Lower lobe of right lung (tissue), 2 donors: ENCODE data around the gene SIM1. TPM values are rescaled to one million over a fixed set of nuclear protein-coding genes. Genes with fewer than 3 reads are reported as not detected.

Experiments
- ATAC-seq, 2 donors: fragments of 200-7000 bp; cut with Tn5 transposase; one replicate each; pipeline ENCODE4 v1.9.1; 2020 to 2022; ENCODE audit warnings: mild to moderate bottlenecking in 2 of 2, moderate library complexity in 2 of 2
- DNase-seq: peaks from one replicate; pipeline ENCODE4 v3.0.0-alpha.2; 2020
- H3K27ac ChIP-seq: fragments of 200-600 bp; one replicate; pipeline ENCODE4 v1.8.0; 2022
- H3K27me3 ChIP-seq: fragments of 200-600 bp; one replicate; pipeline ENCODE4 v1.8.0; 2022; ENCODE audit warnings: low read depth
- H3K36me3 ChIP-seq: fragments of 200-600 bp; one replicate; pipeline ENCODE4 v1.8.0; 2022; ENCODE audit warnings: mild to moderate bottlenecking
- H3K4me1 ChIP-seq: fragments of 200-600 bp; one replicate; pipeline ENCODE4 v1.8.0; 2022
- H3K4me3 ChIP-seq: fragments of 200-600 bp; one replicate; pipeline ENCODE4 v1.8.0; 2022; ENCODE audit warnings: mild to moderate bottlenecking
- H3K9me3 ChIP-seq: fragments of 200-600 bp; one replicate; pipeline ENCODE4 v1.8.0; 2022
- intact Hi-C: fragments of 100-400 bp; cut with DNase I; formaldehyde crosslinking; loops from one replicate; pipeline ENCODE4 v1.11.0; 2022
- total RNA-seq: library from RNA; stranded (reverse); fragmentation: NEBNext Ultra II Directional; extraction: Animal tissue kit (Norgen Biotek cat#: 25700); gene quantifications from one replicate; pipeline ENCODE4 v1.2.1, GENCODE V29; 2021
- TF ChIP-seq, protein P1 (sequence below): fragments of 200-600 bp; IDR thresholded peaks from one replicate; pipeline ENCODE4 v1.8.0; 2022; ENCODE audit warnings: antibody characterized with exemption, mild to moderate bottlenecking
- donor health status: DM: no; HTN: yes; CAD: no; lungs with severe emphysema.

Gene SIM1
- total RNA-seq, 1 donor from 2014 or later = not detected

DNA sequence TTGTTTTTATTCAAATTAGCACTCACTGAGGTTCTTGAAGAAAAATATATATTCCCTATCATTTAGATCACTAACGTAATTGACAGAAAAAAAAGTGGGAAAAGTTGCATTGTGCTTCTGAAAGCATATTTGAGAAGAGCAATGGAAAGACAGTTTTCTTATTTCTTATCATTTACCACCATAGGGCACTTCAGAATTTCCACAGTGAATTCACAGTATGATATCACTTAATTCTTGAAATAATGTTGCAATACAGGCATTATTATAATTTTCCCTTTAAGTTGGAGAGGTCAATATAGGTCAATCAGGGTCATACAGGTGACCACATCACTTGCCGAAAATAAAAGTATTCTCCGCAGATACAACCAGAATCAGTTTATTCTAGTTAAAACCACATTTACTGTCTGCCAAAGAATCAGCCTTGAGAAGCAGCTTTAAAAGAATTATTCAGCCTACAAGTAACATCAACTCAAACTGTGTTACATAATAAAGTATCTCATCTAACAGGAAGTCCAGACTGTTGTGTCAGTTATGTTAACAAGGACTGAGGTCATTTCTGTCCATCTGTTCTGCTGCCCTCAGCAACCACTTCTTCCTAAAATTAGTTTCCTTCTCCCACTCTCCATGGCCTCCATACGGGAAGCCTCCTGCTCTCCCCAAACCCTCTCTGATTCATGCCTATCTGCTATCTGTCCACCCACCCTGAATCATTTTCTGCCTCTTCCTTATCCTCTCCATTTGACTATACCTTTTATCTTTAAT, 121.2 kb downstream of the SIM1 start:
- ATAC-seq = no peak
- Histone ChIP-seq H3K27ac (no peak overlapping the region), H3K4me3 (no peak overlapping the region), H3K36me3 (no peaks in the 10 kb centered on the region), H3K9me3 (no peaks in the 10 kb centered on the region), H3K27me3 (no peaks in the 10 kb centered on the region), H3K4me1 (no peaks in the 10 kb centered on the region)
- intact Hi-C loops = no loop called here
- TF ChIP-seq, protein P1, sequence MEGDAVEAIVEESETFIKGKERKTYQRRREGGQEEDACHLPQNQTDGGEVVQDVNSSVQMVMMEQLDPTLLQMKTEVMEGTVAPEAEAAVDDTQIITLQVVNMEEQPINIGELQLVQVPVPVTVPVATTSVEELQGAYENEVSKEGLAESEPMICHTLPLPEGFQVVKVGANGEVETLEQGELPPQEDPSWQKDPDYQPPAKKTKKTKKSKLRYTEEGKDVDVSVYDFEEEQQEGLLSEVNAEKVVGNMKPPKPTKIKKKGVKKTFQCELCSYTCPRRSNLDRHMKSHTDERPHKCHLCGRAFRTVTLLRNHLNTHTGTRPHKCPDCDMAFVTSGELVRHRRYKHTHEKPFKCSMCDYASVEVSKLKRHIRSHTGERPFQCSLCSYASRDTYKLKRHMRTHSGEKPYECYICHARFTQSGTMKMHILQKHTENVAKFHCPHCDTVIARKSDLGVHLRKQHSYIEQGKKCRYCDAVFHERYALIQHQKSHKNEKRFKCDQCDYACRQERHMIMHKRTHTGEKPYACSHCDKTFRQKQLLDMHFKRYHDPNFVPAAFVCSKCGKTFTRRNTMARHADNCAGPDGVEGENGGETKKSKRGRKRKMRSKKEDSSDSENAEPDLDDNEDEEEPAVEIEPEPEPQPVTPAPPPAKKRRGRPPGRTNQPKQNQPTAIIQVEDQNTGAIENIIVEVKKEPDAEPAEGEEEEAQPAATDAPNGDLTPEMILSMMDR = no peak
- DNase-seq = no peak

DNA sequence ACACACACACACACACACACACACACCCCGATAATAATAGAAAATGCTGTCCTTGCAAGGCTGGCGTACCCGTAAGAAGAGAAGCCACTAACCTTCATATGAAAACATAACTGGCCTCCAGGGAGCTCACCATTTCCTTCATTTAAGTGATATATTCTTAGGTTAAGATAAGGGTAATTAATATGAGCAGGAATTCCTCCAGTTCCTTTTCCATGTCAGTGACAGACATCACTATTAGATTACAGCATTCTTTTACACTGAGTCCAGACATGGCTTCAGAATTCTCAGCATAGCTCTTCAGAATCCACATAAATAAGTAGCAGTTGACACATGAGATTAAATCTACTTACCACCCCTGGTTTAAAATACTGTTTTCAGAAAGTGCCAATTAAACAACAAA, 121.9 kb downstream of the SIM1 start:
- no peaks in the 10 kb centered on the region for H3K4me1 ChIP-seq
- H3K36me3 ChIP-seq = no peaks in the 10 kb centered on the region
- TF ChIP-seq, protein P1 = no peak
- H3K27me3 ChIP-seq = no peaks in the 10 kb centered on the region
- H3K9me3 ChIP-seq = no peaks in the 10 kb centered on the region
- intact Hi-C loops = no loop called here
- no peak for DNase-seq
- H3K4me3 ChIP-seq = no peak overlapping the region
- no peak for ATAC-seq
- no peak overlapping the region for H3K27ac ChIP-seq

DNA sequence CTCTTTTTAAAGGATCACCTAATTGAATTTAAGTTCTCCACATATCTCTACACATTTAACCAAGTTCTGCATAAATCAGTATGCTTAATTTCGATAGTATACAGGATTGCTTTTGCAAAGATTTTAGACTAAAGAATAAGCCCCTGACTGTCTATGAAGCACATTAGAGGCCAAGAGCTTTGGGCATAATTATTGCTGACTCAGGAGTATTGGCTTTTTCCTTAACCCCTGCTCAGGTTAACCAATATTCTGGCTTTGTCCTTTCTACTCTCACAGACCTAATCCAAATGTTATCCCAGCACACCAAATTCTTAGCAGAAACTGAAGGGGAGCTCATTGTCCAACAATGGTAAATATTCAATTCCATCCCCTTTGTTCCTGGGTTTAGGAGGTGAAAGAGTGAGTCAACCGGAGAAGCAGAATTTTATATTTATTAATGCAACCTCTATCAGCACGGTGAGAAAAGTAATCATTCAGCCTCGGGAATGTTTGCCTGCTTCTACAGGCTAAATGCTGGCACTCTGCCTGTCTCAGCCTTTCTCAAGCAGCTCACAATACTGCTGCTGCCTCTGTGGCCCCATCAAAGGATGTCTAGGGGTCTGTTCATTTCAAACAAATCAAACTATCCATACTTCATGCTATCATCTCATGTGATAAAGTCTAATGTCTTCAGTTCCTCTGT, 125.0 kb downstream of the SIM1 start:
- H3K27ac ChIP-seq = no peak overlapping the region
- intact Hi-C loops = no loop called here
- no peaks in the 10 kb centered on the region for H3K4me1 ChIP-seq
- ATAC-seq (no peak), DNase-seq (no peak)
- H3K4me3 ChIP-seq = no peak overlapping the region
- H3K9me3 ChIP-seq = no peaks in the 10 kb centered on the region
- H3K27me3 ChIP-seq = no peaks in the 10 kb centered on the region
- no peaks in the 10 kb centered on the region for H3K36me3 ChIP-seq
- TF ChIP-seq, protein P1 = no peak

DNA sequence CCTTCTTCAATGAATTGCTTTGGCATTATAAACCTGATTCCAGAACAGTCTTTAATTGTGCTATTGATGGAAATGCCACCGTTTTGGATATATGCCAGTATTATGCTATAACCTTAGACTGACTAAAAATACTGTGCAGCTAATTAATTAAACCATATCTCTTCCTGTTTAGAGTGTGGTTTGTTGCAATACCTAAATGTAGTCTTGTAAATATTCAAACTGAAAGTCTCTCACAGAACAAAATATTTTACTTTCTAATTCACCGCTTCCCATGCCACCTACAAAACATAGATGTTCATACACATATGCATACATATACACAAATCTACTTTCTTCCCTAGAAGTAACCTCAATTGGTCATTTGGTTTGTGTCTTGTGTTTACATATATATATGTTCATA, 126.6 kb downstream of the SIM1 start:
- H3K9me3 ChIP-seq = no peaks in the 10 kb centered on the region
- H3K4me3 ChIP-seq = no peak overlapping the region
- TF ChIP-seq, protein P1 = no peak
- H3K27me3 ChIP-seq = no peaks in the 10 kb centered on the region
- ATAC-seq (no peak), DNase-seq (no peak)
- intact Hi-C loops = no loop called here
- H3K36me3 ChIP-seq = no peaks in the 10 kb centered on the region
- no peak overlapping the region for H3K27ac ChIP-seq
- no peaks in the 10 kb centered on the region for H3K4me1 ChIP-seq

DNA sequence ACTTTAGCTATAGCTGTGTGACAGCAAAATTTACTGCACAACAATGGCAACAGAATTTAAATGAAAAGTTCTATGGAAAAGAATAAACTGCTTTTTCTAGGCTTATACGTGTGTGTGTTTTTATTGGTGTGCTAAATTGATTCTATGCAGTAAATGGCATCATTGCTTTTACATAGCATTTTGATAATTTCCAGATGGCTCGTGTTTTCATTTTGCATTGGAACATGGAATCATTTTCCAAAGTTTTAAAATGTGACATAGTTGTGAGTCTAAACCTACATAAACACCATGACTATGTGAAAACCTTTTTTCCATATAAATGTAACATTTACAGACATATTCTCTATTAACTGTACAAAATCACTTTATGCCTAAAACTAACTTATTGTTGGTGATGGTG, 127.8 kb downstream of the SIM1 start:
- Histone ChIP-seq H3K27me3 (no peaks in the 10 kb centered on the region), H3K4me3 (no peak overlapping the region), H3K36me3 (no peaks in the 10 kb centered on the region), H3K4me1 (no peaks in the 10 kb centered on the region), H3K9me3 (no peaks in the 10 kb centered on the region), H3K27ac (no peak overlapping the region)
- TF ChIP-seq, protein P1 = no peak
- ATAC-seq (no peak), DNase-seq (no peak)
- intact Hi-C loops = no loop called here
